ENCODE measurements around the gene ZBTB12.

The ZBTB12 gene

GRCh38 chr6:31862344-31863235 is 39.3 kb downstream of the ZBTB12 start, which contains the start of gene NEU1 (continued):
- TF ChIP-seq PBX3 (CRISPR knock-in tag; IDR thresholded peaks at IDR 0.05) (0 out of 2 replicates have a peak, but pooled peaks have one; percentile 69), PRDM6 (tag by site-specific recombination; IDR thresholded peaks at IDR 0.05) (no peak), ZNF292 (tag by site-specific recombination; IDR thresholded peaks at IDR 0.05; ENCODE audit: borderline replicate concordance, low read depth) (no peak), ZNF768 (tag by site-specific recombination; IDR thresholded peaks at IDR 0.05) (no peak), ZNF2 (tag by site-specific recombination; IDR thresholded peaks at IDR 0.05) (0 out of 2 replicates have a peak, but pooled peaks have one; percentile 23), SCRT1 (tag by site-specific recombination; IDR thresholded peaks at IDR 0.05; ENCODE audit: borderline replicate concordance) (no peak), SP2 (tag by site-specific recombination; IDR thresholded peaks at IDR 0.05) (peak; percentile 99), ZNF148 (tag by site-specific recombination; IDR thresholded peaks at IDR 0.05; ENCODE audit: borderline replicate concordance) (no peak), ZNF362 (tag by site-specific recombination; IDR thresholded peaks at IDR 0.05) (no peak), ZBTB11 (tag by site-specific recombination; conservative IDR thresholded peaks at IDR 0.05; ENCODE audit: low read depth) (no peak; the same call in 1 of the 2 replicates), ZNF140 (tag by site-specific recombination; IDR thresholded peaks at IDR 0.05) (no peak), ZBTB44 (tag by site-specific recombination; IDR thresholded peaks at IDR 0.05) (no peak), ZNF350 (tag by site-specific recombination; IDR thresholded peaks at IDR 0.05) (no peak), SCRT2 (tag by site-specific recombination; IDR thresholded peaks at IDR 0.05) (no peak), ZNF398 (tag by site-specific recombination; IDR thresholded peaks at IDR 0.05) (no peak), ZFHX2 (tag by site-specific recombination; conservative IDR thresholded peaks at IDR 0.05) (peak; percentile 19; the same call in 1 of the 2 replicates), ZNF629 (tag by site-specific recombination; IDR thresholded peaks at IDR 0.05) (peak; percentile 62), SP3 (tag by site-specific recombination; IDR thresholded peaks at IDR 0.05) (peak; percentile 72), PRDM10 (tag by site-specific recombination; IDR thresholded peaks at IDR 0.05) (no peak), ZNF837 (tag by site-specific recombination; IDR thresholded peaks at IDR 0.05) (no peak)
